Endothelial cell of umbilical vein (primary cell): ENCODE data around the gene IGLON5.

Experiments
- EZH2 ChIP-seq: IDR thresholded peaks from 2 replicates; pipeline ENCODE4 v1.6.1; 2012; ENCODE audit warnings: borderline replicate concordance, low read depth, mild to moderate bottlenecking, moderate library complexity, low read length, inconsistent platforms; ENCODE audit not compliant: severe bottlenecking
- FOS ChIP-seq: IDR thresholded peaks from 2 replicates; pipeline ENCODE4 v1.6.1; 2011; ENCODE audit warnings: mild to moderate bottlenecking, low read length, moderate library complexity, borderline replicate concordance; ENCODE audit not compliant: insufficient read depth
- POLR2A ChIP-seq: IDR thresholded peaks from 2 replicates; pipeline ENCODE4 v1.6.1; 2012; ENCODE audit warnings: low read depth, mild to moderate bottlenecking, control low read depth, low read length
- POLR2AphosphoS5 ChIP-seq: IDR thresholded peaks from 2 replicates; pipeline ENCODE4 v1.6.1; 2012; ENCODE audit warnings: low read depth, mild to moderate bottlenecking, control low read depth, low read length, moderate library complexity; ENCODE audit not compliant: insufficient read depth
- TF ChIP-seq, protein P1 (sequence below), 2 donors: IDR thresholded peaks; 1 replicate in 1 of 2; 2 replicates in 1 of 2; pipeline ENCODE4 v1.5.1; 2011; ENCODE audit warnings: low read length in 2 of 2, mild to moderate bottlenecking in 2 of 2, moderate library complexity in 2 of 2, control low read depth in 1 of 2, inconsistent platforms in 1 of 2, low read depth in 1 of 2; ENCODE audit not compliant: insufficient read depth in 1 of 2; ENCODE audit errors: extremely low read depth in 1 of 2

DNA sequence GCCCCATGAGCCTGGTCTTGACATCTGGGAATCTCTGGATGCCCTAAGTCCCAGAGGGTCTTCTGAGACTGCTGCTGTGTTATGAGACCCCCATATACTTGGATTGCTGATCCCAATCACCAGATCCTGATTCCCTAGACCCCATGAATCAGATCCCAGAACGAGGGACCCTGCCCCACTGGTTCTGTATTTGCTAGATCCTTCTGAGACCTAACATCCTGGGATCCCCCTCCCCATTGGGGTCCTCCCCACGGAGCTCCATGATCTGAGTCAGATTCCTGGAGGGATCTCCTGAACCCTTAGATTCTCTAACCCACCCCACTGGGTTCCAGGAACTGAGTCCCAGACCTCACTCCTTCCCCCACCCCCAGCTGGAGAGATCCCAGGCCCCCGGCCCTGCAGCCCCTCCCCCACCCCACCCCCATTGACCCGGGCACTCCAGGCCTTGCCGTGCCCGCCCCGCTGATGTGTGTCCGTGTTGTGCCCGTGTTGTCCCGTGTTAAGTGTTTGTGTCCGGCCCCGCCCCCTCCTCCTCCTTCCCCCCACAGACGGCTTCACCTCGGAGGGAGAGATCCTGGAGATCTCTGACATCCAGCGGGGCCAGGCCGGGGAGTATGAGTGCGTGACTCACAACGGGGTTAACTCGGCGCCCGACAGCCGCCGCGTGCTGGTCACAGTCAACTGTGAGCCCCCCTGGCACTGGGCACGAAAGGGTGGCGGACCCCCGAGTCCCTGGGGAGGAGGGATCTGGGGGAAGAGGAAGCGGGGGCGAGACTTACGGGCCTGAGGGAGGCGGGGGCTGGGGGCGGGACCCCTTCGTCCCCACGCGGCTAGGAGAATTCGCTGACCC lies 15.0 kb downstream of the IGLON5 start:
- TF ChIP-seq, protein P1, sequence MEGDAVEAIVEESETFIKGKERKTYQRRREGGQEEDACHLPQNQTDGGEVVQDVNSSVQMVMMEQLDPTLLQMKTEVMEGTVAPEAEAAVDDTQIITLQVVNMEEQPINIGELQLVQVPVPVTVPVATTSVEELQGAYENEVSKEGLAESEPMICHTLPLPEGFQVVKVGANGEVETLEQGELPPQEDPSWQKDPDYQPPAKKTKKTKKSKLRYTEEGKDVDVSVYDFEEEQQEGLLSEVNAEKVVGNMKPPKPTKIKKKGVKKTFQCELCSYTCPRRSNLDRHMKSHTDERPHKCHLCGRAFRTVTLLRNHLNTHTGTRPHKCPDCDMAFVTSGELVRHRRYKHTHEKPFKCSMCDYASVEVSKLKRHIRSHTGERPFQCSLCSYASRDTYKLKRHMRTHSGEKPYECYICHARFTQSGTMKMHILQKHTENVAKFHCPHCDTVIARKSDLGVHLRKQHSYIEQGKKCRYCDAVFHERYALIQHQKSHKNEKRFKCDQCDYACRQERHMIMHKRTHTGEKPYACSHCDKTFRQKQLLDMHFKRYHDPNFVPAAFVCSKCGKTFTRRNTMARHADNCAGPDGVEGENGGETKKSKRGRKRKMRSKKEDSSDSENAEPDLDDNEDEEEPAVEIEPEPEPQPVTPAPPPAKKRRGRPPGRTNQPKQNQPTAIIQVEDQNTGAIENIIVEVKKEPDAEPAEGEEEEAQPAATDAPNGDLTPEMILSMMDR (IDR thresholded peaks at IDR 0.05; ENCODE audit: extremely low read depth in 1 of 2, insufficient read depth in 1 of 2, low read depth in 1 of 2, low read length in 2 of 2), result no peak
- TF ChIP-seq POLR2A, result no peak
- TF ChIP-seq EZH2, result no peak
- TF ChIP-seq POLR2AphosphoS5, result no peak
- TF ChIP-seq FOS, result no peak
